Brain microvascular endothelial cell (primary cell): Measurements from ENCODE around the gene RAPGEF6.

Experiments
- DNase-seq: peaks from one replicate; pipeline ENCODE4 v3.0.0-alpha.2; 2020
- H3K27ac ChIP-seq: fragments of 250-450 bp; sonication (Bioruptor Pico); 2 replicates; pipeline ENCODE4 v1.5.1; 2020; ENCODE audit warnings: mild to moderate bottlenecking, moderate library complexity
- H3K27me3 ChIP-seq: fragments of 250-450 bp; sonication (Bioruptor Pico); replicated peaks from 2 replicates; pipeline ENCODE4 v1.5.1; 2020; ENCODE audit warnings: mild to moderate bottlenecking
- H3K36me3 ChIP-seq: fragments of 250-450 bp; sonication (Bioruptor Pico); replicated peaks from 2 replicates; pipeline ENCODE4 v1.5.1; 2020; ENCODE audit warnings: mild to moderate bottlenecking
- H3K4me3 ChIP-seq: 2 replicates; pipeline ENCODE4 v1.5.1; 2011; ENCODE audit warnings: low read depth, mild to moderate bottlenecking, control low read depth, low read length, moderate library complexity
- CTCF ChIP-seq: IDR thresholded peaks from 2 replicates; pipeline ENCODE4 v1.5.1; 2011; ENCODE audit warnings: low read depth, mild to moderate bottlenecking, moderate library complexity, low read length, control low read depth, inconsistent platforms; ENCODE audit errors: missing control alignments
- in situ Hi-C: cut with HindIII; loops from 2 replicates; pipeline ENCODE4 v1.10.0; 2017; ENCODE audit warnings: low sequenced_read_pairs, low pct_ligation_motif_present

Gene RAPGEF6

DNA sequence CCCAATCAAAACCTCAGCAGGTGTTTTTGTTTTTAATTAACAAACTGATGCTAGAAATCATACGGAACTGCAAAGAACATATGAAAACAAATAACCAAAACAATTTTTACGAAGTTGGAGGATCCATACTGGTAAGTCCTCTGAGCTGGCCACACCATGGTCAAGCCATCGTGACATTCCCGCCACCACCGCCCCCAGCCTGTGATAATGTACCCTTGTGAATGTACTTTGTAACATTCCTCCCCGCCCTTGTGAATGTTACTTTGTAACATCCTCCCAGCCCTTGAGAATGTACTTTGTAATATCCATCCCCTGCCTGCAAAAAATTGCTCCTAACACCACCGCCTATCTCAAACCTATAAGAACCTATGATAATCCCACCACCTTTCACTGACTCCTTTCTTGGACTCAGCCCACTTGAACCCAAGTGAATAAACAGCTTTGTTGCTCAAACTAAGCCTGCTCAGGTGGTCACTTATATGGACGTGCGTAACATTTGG lies 63.3 kb downstream of the RAPGEF6 start:
- no peak for TF ChIP-seq CTCF
- Histone ChIP-seq H3K36me3 (no peaks in the 10 kb centered on the region), H3K4me3 (no peak overlapping the region), H3K27ac (no peak overlapping the region), H3K27me3 (no peaks in the 10 kb centered on the region)
- in situ Hi-C loops = no loop called here
- DNase-seq = no peak

DNA sequence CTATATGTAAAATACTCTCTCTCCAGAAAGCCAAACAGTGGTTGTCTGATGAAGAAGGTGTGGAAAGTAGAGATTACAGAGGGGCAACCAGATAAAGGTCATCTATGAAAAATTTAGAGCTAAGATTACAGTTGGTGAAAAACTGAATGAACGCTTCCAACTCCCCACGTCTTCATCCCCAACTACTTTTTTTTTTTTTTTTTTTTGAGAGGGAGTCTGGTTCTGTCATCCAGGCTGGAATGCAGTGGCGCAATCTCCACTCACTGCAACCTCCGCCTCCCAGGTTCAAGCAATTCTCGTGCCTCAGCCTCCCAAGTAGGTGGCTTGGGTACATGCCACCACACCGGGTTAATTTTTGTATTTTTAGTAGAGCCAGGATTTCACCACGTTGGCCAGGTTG lies 64.3 kb downstream of the RAPGEF6 start:
- no peak overlapping the region for H3K27ac ChIP-seq
- in situ Hi-C loops = no loop called here
- no peak for DNase-seq
- no peak overlapping the region for H3K4me3 ChIP-seq
- no peaks in the 10 kb centered on the region for H3K36me3 ChIP-seq
- no peak for TF ChIP-seq CTCF
- H3K27me3 ChIP-seq = no peaks in the 10 kb centered on the region

DNA sequence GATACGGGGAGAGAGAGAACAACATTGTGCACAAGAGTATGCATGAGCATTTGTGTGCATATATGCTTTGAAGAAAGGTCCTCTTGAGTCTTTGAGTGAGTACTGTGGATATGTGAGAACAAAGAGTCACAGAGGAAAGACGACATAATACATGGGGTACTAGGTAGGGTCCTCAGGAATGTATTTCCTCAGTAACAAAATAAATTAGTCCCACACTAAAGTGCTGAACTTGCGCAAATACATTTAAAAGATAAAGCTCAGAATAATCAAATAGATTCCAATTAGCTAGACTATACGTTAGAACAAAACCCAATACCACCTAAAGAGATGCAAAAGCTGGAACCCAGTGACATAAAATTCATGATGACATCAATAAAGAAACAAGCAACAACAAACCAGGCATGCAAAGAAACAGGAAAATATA lies 70.8 kb downstream of the RAPGEF6 start:
- peaks cover 3% of the 10 kb centered on the region for H3K36me3 ChIP-seq
- H3K4me3 ChIP-seq = no peak overlapping the region
- H3K27ac ChIP-seq = no peak overlapping the region
- in situ Hi-C loops = no loop called here
- TF ChIP-seq CTCF = no peak
- no peak for DNase-seq
- H3K27me3 ChIP-seq = no peaks in the 10 kb centered on the region

GRCh38 chr5:131563434-131564228 lies 71.4 kb downstream of the RAPGEF6 start:
- no peak for DNase-seq
- Histone ChIP-seq H3K27me3 (no peaks in the 10 kb centered on the region), H3K27ac (no peak overlapping the region), H3K36me3 (peaks cover 3% of the 10 kb centered on the region), H3K4me3 (no peak overlapping the region)
- TF ChIP-seq CTCF = peak; percentile 27
- in situ Hi-C loops = no loop called here

GRCh38 chr5:131550606-131551005 lies 84.4 kb downstream of the RAPGEF6 start:
- TF ChIP-seq CTCF = no peak
- Histone ChIP-seq H3K4me3 (no peak overlapping the region), H3K36me3 (no peaks in the 10 kb centered on the region), H3K27me3 (no peaks in the 10 kb centered on the region), H3K27ac (no peak overlapping the region)
- no peak for DNase-seq
- in situ Hi-C loops = no loop called here
